HepG2 (cell line): ENCODE results near the gene RERGL. TPM values are rescaled to one million over a fixed set of nuclear protein-coding genes. Genes with fewer than 3 reads are reported as not detected.
"Not testable (repeated sequence)": the region's sequence is repeated elsewhere in the genome, so short reads cannot be mapped to it uniquely, and the experiment has no call there.

Experiments used
- ATAC-seq: fragments of 200-7000 bp; cut with Tn5 transposase; 3 replicates; pipeline ENCODE4 v1.9.1; 2020; ENCODE audit warnings: mild to moderate bottlenecking, moderate library complexity
- BruUV-seq: library from RNA; stranded (reverse); fragments of 400-500 nt; replicated peaks from 2 replicates; lab custom pipeline; 2021; lab: Mats Ljungman, UMichigan
- CTCF ChIA-PET: fragments of 300-600 bp; formaldehyde crosslinking; extraction: SDS; loops from one replicate; lab custom pipeline; 2021; ENCODE audit warnings: low total read pairs, inconsistent platforms, low intra/inter-chr PET ratio; lab: Yijun Ruan, JAX
- POLR2A ChIA-PET: fragments of 350-600 bp; sonication (Branson Sonifier 250); formaldehyde crosslinking; loops from one replicate; lab custom pipeline; 2020; ENCODE audit warnings: antibody characterized with exemption, inconsistent platforms; lab: Yijun Ruan, JAX
- DNase-seq: peaks from one replicate; pipeline ENCODE4 v3.0.0-alpha.2; 2015; ENCODE audit warnings: low spot score
- FAIRE-seq: peaks from 3 replicates; lab custom pipeline; 2011; peaks lifted over from hg19 to GRCh38; lab: Jason Lieb, UNC
- H2AFZ ChIP-seq: one replicate; pipeline ENCODE4 v1.6.1; 2011; ENCODE audit warnings: low read length, inconsistent platforms
- H3K27ac ChIP-seq: fragments of 300-600 bp; 3 replicates; pipeline ENCODE4 v1.8.0; 2011; ENCODE audit warnings: mixed run types, mild to moderate bottlenecking, mixed read lengths, low read length, inconsistent platforms; ENCODE audit not compliant: insufficient read depth; ENCODE audit errors: extremely low read length
- H3K27me3 ChIP-seq, 2 experiments: fragments of 200-600 bp in 1 of 2; 2 replicates in 1 of 2; 3 replicates in 1 of 2; pipeline versions ENCODE4 v1.6.0 to v1.8.0; 2011; ENCODE audit warnings: low read length in 2 of 2, mild to moderate bottlenecking in 2 of 2, moderate library complexity in 2 of 2, inconsistent platforms in 1 of 2; ENCODE audit not compliant: insufficient read depth in 2 of 2, control insufficient read depth in 1 of 2
- H3K36me3 ChIP-seq, 2 experiments: fragments of 200-600 bp in 1 of 2; replicated peaks in 1 of 2; 2 replicates in 1 of 2; 3 replicates in 1 of 2; pipeline versions ENCODE4 v1.5.1 to v1.8.0; 2011; ENCODE audit warnings: low read length in 2 of 2, inconsistent platforms in 1 of 2; ENCODE audit not compliant: insufficient read depth in 2 of 2, control insufficient read depth in 1 of 2
- H3K4me1 ChIP-seq: 2 replicates; pipeline ENCODE4 v1.5.1; 2012; ENCODE audit warnings: low read length, inconsistent platforms; ENCODE audit not compliant: insufficient read depth
- H3K4me2 ChIP-seq: 2 replicates; pipeline ENCODE4 v1.6.0; 2011; ENCODE audit warnings: low read depth, low read length, inconsistent platforms
- H3K4me3 ChIP-seq, 3 experiments: fragments of 200-600 bp in 1 of 3; sonication (generic), shearing (Covaris generic) in 1 of 3; replicated peaks in 1 of 3; 2 replicates each; pipeline ENCODE4 v1.5.1; 2011 to 2016; ENCODE audit warnings: low read length in 3 of 3, inconsistent platforms in 2 of 3, low read depth in 2 of 3, mild to moderate bottlenecking in 2 of 3, control low read depth in 1 of 3, mixed read lengths in 1 of 3; ENCODE audit not compliant: insufficient read depth in 1 of 3
- H3K79me2 ChIP-seq: one replicate; pipeline ENCODE4 v1.6.1; 2011; ENCODE audit warnings: low read length, inconsistent platforms; ENCODE audit not compliant: insufficient read depth
- H3K9ac ChIP-seq: 2 replicates; pipeline ENCODE4 v1.6.0; 2011; ENCODE audit warnings: mild to moderate bottlenecking, low read depth, low read length, inconsistent platforms; ENCODE audit not compliant: insufficient read depth
- H3K9me3 ChIP-seq: 2 replicates; pipeline ENCODE4 v1.5.1; 2012; ENCODE audit warnings: mild to moderate bottlenecking, low read length
- H4K20me1 ChIP-seq: 2 replicates; pipeline ENCODE4 v1.6.0; 2011; ENCODE audit warnings: inconsistent platforms, mild to moderate bottlenecking, low read length, moderate library complexity; ENCODE audit not compliant: insufficient read depth
- AGO1 ChIP-seq: fragments of 200-400 bp; formaldehyde crosslinking; IDR thresholded peaks from 2 replicates; pipeline ENCODE4 v1.6.1; 2017; ENCODE audit warnings: mild to moderate bottlenecking, low read depth, low read length, moderate library complexity; ENCODE audit not compliant: poor library complexity, severe bottlenecking
- MEF2D ChIP-seq: sonication (generic); formaldehyde crosslinking; IDR thresholded peaks from 2 replicates; pipeline ENCODE4 v1.5.1; 2020; ENCODE audit warnings: mild to moderate bottlenecking, missing genetic modification reagents
- WGBS: methylation state at CpG from one replicate; pipeline ENCODE4 v1.1.6; 2017; ENCODE audit warnings: low lambda C conversion rate; 5-methylcytosine and 5-hydroxymethylcytosine counted together
- in situ Hi-C: cut with HindIII; loops from 2 replicates; pipeline ENCODE4 v1.10.0; 2017; ENCODE audit warnings: low pct_unique_long_range_greater_than_20kb; ENCODE audit not compliant: extremely low pct_ligation_motif_present
- intact Hi-C: fragments of 100-400 bp; cut with micrococcal nuclease; formaldehyde crosslinking; loops from one replicate; pipeline ENCODE4 v1.10.0; 2022; ENCODE audit not compliant: unreplicated experiment
- polyA plus RNA-seq, 8 experiments: library from polyadenylated mRNA; depleted of rRNA in 3 of 8; stranded (reverse) in 7 of 8; unstranded in 1 of 8; fragments of >200 nt; fragmentation: Illumina TruSeq in 4 of 8; extraction: Trizol in 4 of 8; gene quantifications; 2 replicates each; pipeline versions ENCODE4 v1.2.1 to v1.2.3, GENCODE V29; 2011 to 2016; ENCODE audit warnings: low read depth in 4 of 8, missing spikeins in 1 of 8, mixed read lengths in 1 of 8; ENCODE audit not compliant: insufficient read depth in 1 of 8
- total RNA-seq, 5 experiments: library from RNA; depleted of rRNA; stranded (reverse); fragments of >200 nt; fragmentation: Illumina TruSeq; extraction: Trizol; gene quantifications; 2 replicates each; pipeline ENCODE4 v1.2.3, GENCODE V29; 2016; ENCODE audit warnings: low read depth in 1 of 5

RERGL gene
- total and polyA plus RNA-seq, 2 of the 13 experiments (the other 11 are each of a cell fraction or from before 2014, with no cell fraction given): not detected

- WGBS: 14% methylated on average over 4 of the region's 4 CpGs
- H3K4me1 ChIP-seq, intact Hi-C loops, H4K20me1 ChIP-seq, FAIRE-seq, ATAC-seq, H3K9ac ChIP-seq, H3K4me3 ChIP-seq, in situ Hi-C loops, BruUV-seq, CTCF ChIA-PET, DNase-seq, POLR2A ChIA-PET, H3K27me3 ChIP-seq, H3K36me3 ChIP-seq, H3K79me2 ChIP-seq, H3K4me2 ChIP-seq, H2AFZ ChIP-seq, H3K27ac ChIP-seq: not testable (repeated sequence)
- peaks cover 35% of the 10 kb centered on the region; the same call in 1 of the 2 replicates for H3K9me3 ChIP-seq
Measured at GRCh38 chr12:18062867-18063266, 27.1 kb downstream of the RERGL start.

GRCh38 chr12:18057051-18057450 is 32.9 kb downstream of the RERGL start:
- in situ Hi-C loops: no loop called here

More at GRCh38 chr12:18057051-18057450, 32.9 kb downstream of the RERGL start:
- intact Hi-C loops: no loop called here
- CTCF ChIA-PET: no interaction called here
- no peaks in the 10 kb centered on the region for H4K20me1 ChIP-seq
- no peaks in the 10 kb centered on the region for H3K79me2 ChIP-seq
- no peak overlapping the region for H3K4me2 ChIP-seq
- no peak for ATAC-seq
- no peak overlapping the region for H3K4me3 ChIP-seq
- no peaks in the 10 kb centered on the region for H3K4me1 ChIP-seq
- H2AFZ ChIP-seq: no peak overlapping the region
- no TSS peak for BruUV-seq
- H3K27ac ChIP-seq: no peak overlapping the region
- no peak for TF ChIP-seq AGO1
- TF ChIP-seq MEF2D (CRISPR knock-in tag): no peak
- TF ChIP-seq, all 625 proteins: peak for 0
- H3K9me3 ChIP-seq: peaks cover 49% of the 10 kb centered on the region
- H3K36me3 ChIP-seq: no peaks in the 10 kb centered on the region
- DNase-seq: no peak
- WGBS: 0% methylated on average over 1 of the region's 1 CpG
- FAIRE-seq: no peak
- H3K27me3 ChIP-seq: no peaks in the 10 kb centered on the region
- no peak overlapping the region for H3K9ac ChIP-seq
- POLR2A ChIA-PET: no interaction called here
